ENCODE measurements around the gene RUNDC1.

DNA sequence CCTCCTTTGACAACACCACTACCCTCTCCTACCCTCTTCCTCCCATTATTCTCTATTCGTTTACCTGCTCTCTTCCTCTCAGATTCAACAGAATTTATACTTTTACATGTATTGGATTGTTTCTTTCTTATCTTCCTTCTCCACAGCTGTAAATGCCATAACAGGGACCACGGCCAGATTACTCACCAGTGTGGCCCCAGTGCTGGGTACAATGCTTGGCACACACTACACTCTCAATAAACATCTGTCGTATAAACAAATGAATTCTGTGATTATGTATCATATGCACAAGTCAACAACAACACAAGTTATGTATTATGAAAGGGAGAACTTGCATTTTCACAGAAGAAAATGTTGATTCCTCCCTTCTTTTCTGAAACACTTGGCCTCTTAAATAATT is 36.2 kb upstream of the RUNDC1 start:
- TF ChIP-seq CTCF (IDR thresholded peaks at IDR 0.05), result no peak
- no peak for TF ChIP-seq POLR2A (IDR thresholded peaks at IDR 0.05)

Measured in heart left ventricle (tissue), 13 donors.